DND-41 (cell line): Measurements from ENCODE around the gene TLDC2.

ENCODE experiments used
- ATAC-seq: fragments of 200-7000 bp; cut with Tn5 transposase; 3 replicates; pipeline ENCODE4 v1.9.1; 2021; ENCODE audit warnings: low read depth; ENCODE audit not compliant: insufficient read depth
- DNase-seq: peaks from one replicate; pipeline ENCODE4 v3.0.0-alpha.2; 2020
- H2AFZ ChIP-seq: 2 replicates; pipeline ENCODE4 v1.6.0; 2012; ENCODE audit warnings: low read depth, low read length
- H3K27ac ChIP-seq: 2 replicates; pipeline ENCODE4 v1.5.1; 2012; ENCODE audit warnings: low read length, inconsistent platforms
- H3K27me3 ChIP-seq: fragments of 200-600 bp; sonication (generic); 2 replicates; pipeline ENCODE4 v1.6.0; 2012; ENCODE audit warnings: low read length, mild to moderate bottlenecking, inconsistent platforms; ENCODE audit not compliant: insufficient read depth, poor library complexity
- H3K36me3 ChIP-seq: 2 replicates; pipeline ENCODE4 v1.5.1; 2012; ENCODE audit warnings: low read length, inconsistent platforms; ENCODE audit not compliant: insufficient read depth
- H3K4me1 ChIP-seq: 2 replicates; pipeline ENCODE4 v1.5.1; 2012; ENCODE audit warnings: mild to moderate bottlenecking, low read length; ENCODE audit not compliant: insufficient read depth
- H3K4me2 ChIP-seq: 2 replicates; pipeline ENCODE4 v1.6.0; 2012; ENCODE audit warnings: mild to moderate bottlenecking, moderate library complexity, low read length, inconsistent platforms; ENCODE audit not compliant: insufficient read depth
- H3K4me3 ChIP-seq, 2 experiments: fragments of 200-600 bp in 1 of 2; shearing (Covaris generic) in 1 of 2; 2 replicates each; pipeline ENCODE4 v1.5.1; 2012 to 2016; ENCODE audit warnings: inconsistent platforms in 2 of 2, low read length in 2 of 2, mild to moderate bottlenecking in 2 of 2, low read depth in 1 of 2, moderate library complexity in 1 of 2
- H3K79me2 ChIP-seq: 2 replicates; pipeline ENCODE4 v1.6.0; 2012; ENCODE audit warnings: low read length, inconsistent platforms; ENCODE audit not compliant: insufficient read depth
- H3K9ac ChIP-seq: 2 replicates; pipeline ENCODE4 v1.6.0; 2012; ENCODE audit warnings: low read depth, mild to moderate bottlenecking, inconsistent platforms, low read length, moderate library complexity
- H3K9me3 ChIP-seq: 2 replicates; pipeline ENCODE4 v1.5.1; 2012; ENCODE audit warnings: low read length, moderate library complexity, mild to moderate bottlenecking, inconsistent platforms; ENCODE audit not compliant: insufficient read depth, severe bottlenecking
- H4K20me1 ChIP-seq: 2 replicates; pipeline ENCODE4 v1.6.0; 2012; ENCODE audit warnings: low read length; ENCODE audit not compliant: insufficient read depth
- EZH2 ChIP-seq: IDR thresholded peaks from 3 replicates; pipeline ENCODE4 v1.6.1; 2012; ENCODE audit warnings: borderline replicate concordance, low read depth, mild to moderate bottlenecking, moderate library complexity, low read length, inconsistent platforms; ENCODE audit not compliant: severe bottlenecking
- TF ChIP-seq, protein P1 (sequence below): IDR thresholded peaks from 2 replicates; pipeline ENCODE4 v1.5.1; 2012; ENCODE audit warnings: borderline replicate concordance, low read length, moderate library complexity, mild to moderate bottlenecking; ENCODE audit not compliant: poor library complexity, severe bottlenecking; ENCODE audit errors: extremely low read depth

Gene TLDC2

DNA sequence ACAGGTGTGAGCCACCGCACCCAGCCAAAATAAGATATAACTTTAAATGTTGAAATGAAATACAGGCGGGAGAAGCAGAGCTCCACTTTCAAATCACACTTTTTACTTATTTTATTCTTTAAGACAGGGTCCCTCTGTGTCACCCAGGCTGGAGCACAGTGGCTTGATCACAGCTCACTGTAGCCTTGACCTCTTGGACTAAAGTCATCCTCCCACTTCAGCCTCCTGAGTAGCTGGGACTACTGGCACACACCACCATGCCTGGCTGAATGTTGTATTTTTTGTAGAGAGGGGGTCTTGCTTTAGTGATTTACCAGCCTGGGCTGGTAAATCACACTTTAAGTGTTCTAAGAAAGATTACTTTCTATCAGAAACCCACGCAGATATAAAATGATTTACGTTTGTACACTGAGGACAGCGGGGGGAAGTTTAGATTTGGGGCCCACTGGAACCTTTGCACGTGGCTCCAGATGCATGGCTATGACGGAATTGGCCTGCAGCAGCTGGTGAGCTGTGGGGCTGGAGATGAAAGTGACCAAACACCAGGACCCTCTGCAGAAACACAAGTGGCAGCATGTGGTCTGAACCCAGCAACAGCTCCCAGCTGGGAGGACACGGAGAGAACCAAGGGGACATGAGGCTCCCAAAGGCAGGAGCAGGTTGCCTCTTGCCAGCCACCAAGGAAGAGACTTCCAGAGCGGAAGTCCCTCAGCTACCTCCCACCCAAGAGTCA lies 26.4 kb upstream of the TLDC2 start:
- no peak for ATAC-seq

DNA sequence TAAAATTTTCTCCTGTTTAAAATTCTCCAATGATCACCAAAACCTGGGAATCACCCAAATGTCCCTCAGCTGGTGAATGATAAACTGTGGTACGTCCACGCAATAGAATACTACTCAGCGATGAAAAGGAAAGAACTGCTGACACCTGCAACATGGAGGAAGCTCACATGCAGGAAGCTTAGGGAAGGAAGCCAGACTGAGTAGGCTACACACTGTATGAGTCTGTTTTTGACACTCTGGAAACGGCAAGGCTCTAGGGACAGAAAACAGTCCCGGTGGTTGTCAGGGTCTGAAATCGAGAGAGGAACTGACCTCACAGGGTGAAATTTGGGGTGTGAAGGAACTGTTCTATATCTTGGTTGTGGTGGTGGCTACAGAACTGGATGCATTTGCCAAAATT lies 25.2 kb upstream of the TLDC2 start:
- Histone ChIP-seq H3K4me3 (no peak overlapping the region), H3K36me3 (peaks cover 5% of the 10 kb centered on the region), H3K79me2 (peaks cover 46% of the 10 kb centered on the region), H3K9me3 (no peaks in the 10 kb centered on the region), H4K20me1 (peaks cover 29% of the 10 kb centered on the region), H3K4me2 (no peak overlapping the region), H2AFZ (no peak overlapping the region), H3K9ac (no peak overlapping the region), H3K27ac (no peak overlapping the region), H3K4me1 (no peaks in the 10 kb centered on the region), H3K27me3 (no peaks in the 10 kb centered on the region)
- DNase-seq (no peak), ATAC-seq (no peak)
- TF ChIP-seq, protein P1, sequence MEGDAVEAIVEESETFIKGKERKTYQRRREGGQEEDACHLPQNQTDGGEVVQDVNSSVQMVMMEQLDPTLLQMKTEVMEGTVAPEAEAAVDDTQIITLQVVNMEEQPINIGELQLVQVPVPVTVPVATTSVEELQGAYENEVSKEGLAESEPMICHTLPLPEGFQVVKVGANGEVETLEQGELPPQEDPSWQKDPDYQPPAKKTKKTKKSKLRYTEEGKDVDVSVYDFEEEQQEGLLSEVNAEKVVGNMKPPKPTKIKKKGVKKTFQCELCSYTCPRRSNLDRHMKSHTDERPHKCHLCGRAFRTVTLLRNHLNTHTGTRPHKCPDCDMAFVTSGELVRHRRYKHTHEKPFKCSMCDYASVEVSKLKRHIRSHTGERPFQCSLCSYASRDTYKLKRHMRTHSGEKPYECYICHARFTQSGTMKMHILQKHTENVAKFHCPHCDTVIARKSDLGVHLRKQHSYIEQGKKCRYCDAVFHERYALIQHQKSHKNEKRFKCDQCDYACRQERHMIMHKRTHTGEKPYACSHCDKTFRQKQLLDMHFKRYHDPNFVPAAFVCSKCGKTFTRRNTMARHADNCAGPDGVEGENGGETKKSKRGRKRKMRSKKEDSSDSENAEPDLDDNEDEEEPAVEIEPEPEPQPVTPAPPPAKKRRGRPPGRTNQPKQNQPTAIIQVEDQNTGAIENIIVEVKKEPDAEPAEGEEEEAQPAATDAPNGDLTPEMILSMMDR: no peak
- no peak for TF ChIP-seq EZH2

More for the DNA sequence above, 26.4 kb upstream of the TLDC2 start:
- Histone ChIP-seq H4K20me1 (peaks cover 25% of the 10 kb centered on the region; the same call in 1 of the 2 replicates), H3K27ac (no peak overlapping the region), H3K79me2 (peaks cover 37% of the 10 kb centered on the region), H3K4me1 (no peaks in the 10 kb centered on the region), H3K36me3 (peaks cover 5% of the 10 kb centered on the region), H2AFZ (no peak overlapping the region), H3K9ac (no peak overlapping the region), H3K4me3 (no peak overlapping the region), H3K27me3 (no peaks in the 10 kb centered on the region), H3K9me3 (no peaks in the 10 kb centered on the region), H3K4me2 (no peak overlapping the region)
- no peak for DNase-seq
- no peak for TF ChIP-seq EZH2
- TF ChIP-seq, protein P1: no peak

DNA sequence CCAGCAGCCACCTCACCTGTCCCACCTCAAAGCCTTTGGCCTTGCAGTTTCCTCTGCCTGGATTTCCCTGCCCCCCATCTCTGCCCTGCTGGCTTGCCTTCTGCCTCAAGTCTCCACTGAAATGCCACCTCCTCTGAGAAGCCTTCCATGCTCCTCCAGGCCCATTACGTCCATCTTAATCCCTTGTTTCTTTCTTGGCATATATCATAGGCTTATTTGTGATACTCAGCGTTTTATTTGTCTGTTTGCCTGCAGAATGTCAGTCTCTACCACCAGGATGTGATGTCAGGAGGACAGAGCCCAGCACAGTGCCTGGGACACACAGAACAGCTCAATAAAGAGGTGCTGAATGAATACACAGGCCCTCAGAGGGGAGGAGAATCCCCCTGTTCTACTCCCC lies 24.4 kb upstream of the TLDC2 start:
- no peak for DNase-seq
- Histone ChIP-seq H3K4me1 (no peaks in the 10 kb centered on the region), H3K4me2 (no peak overlapping the region), H3K36me3 (peaks cover 5% of the 10 kb centered on the region), H3K27me3 (no peaks in the 10 kb centered on the region), H3K9me3 (no peaks in the 10 kb centered on the region), H3K79me2 (peaks cover 51% of the 10 kb centered on the region), H2AFZ (no peak overlapping the region), H3K9ac (no peak overlapping the region), H3K27ac (no peak overlapping the region), H4K20me1 (peaks cover 33% of the 10 kb centered on the region), H3K4me3 (no peak overlapping the region)
- no peak for ATAC-seq
- no peak for TF ChIP-seq EZH2
- TF ChIP-seq, protein P1: no peak

DNA sequence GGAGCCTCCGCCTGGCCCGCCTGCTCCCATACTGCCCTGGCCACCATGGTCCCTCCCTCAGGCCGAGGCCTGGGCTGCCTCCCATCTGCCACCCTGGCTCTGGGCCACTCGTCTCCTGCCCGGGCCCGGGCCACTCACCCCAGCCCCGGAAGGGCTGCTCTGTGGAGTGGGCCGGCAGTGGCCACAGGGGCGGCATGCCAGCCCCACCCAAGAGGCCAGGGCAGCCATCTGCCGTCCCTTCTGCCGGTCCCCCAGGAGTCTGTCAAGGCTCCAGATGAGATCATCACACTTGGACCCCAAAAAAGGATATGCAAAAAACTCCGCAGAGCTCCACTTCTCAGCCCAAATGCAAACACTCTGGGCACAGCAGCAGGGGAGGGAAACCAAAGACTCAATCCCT lies 23.8 kb upstream of the TLDC2 start:
- Histone ChIP-seq H3K4me1 (no peaks in the 10 kb centered on the region), H4K20me1 (peaks cover 33% of the 10 kb centered on the region), H3K4me2 (no peak overlapping the region), H3K79me2 (peaks cover 56% of the 10 kb centered on the region), H3K9ac (no peak overlapping the region), H3K36me3 (peaks cover 9% of the 10 kb centered on the region), H3K27ac (no peak overlapping the region), H2AFZ (no peak overlapping the region), H3K27me3 (no peaks in the 10 kb centered on the region), H3K4me3 (no peak overlapping the region), H3K9me3 (no peaks in the 10 kb centered on the region)
- ATAC-seq (no peak), DNase-seq (no peak)
- no peak for TF ChIP-seq EZH2
- TF ChIP-seq, protein P1: no peak
